Effector memory CD8-positive, alpha-beta T cell (primary cell): Measurements from ENCODE around the gene KRT27.
"Not testable (repeated sequence)": the region's sequence is repeated elsewhere in the genome, so short reads cannot be mapped to it uniquely, and the experiment has no call there.

ENCODE experiments used
- ATAC-seq: fragments of 150-1000 bp; cut with Tn5 transposase; replicated peaks from 2 replicates; pipeline ENCODE4 v1.10.0; 2021; ENCODE audit warnings: mild to moderate bottlenecking, moderate library complexity
- DNase-seq, 3 experiments: peaks; one replicate each; pipeline ENCODE4 v3.0.0; 2021
- H3K27ac Mint-ChIP-seq, 2 donors: one replicate each; pipeline ENCODE4 v1.8.0; 2022; ENCODE audit warnings: mild to moderate bottlenecking in 2 of 2, mixed read lengths in 2 of 2, moderate library complexity in 2 of 2
- H3K27me3 Mint-ChIP-seq, 2 donors: one replicate each; pipeline ENCODE4 v1.8.0; 2022; ENCODE audit warnings: mixed read lengths in 2 of 2
- H3K36me3 Mint-ChIP-seq: one replicate; pipeline ENCODE4 v1.8.0; 2022; ENCODE audit warnings: mild to moderate bottlenecking, moderate library complexity, mixed read lengths; ENCODE audit not compliant: insufficient read depth
- H3K4me1 Mint-ChIP-seq, 2 donors: one replicate each; pipeline ENCODE4 v1.8.0; 2022; ENCODE audit warnings: low read depth in 2 of 2, mixed read lengths in 2 of 2
- H3K4me3 Mint-ChIP-seq, 2 donors: one replicate each; pipeline ENCODE4 v1.8.0; 2022; ENCODE audit warnings: mild to moderate bottlenecking in 2 of 2, mixed read lengths in 2 of 2, moderate library complexity in 2 of 2
- H3K9me3 Mint-ChIP-seq, 2 donors: one replicate each; pipeline ENCODE4 v1.8.0; 2022; ENCODE audit warnings: mixed read lengths in 2 of 2

The KRT27 gene

DNA sequence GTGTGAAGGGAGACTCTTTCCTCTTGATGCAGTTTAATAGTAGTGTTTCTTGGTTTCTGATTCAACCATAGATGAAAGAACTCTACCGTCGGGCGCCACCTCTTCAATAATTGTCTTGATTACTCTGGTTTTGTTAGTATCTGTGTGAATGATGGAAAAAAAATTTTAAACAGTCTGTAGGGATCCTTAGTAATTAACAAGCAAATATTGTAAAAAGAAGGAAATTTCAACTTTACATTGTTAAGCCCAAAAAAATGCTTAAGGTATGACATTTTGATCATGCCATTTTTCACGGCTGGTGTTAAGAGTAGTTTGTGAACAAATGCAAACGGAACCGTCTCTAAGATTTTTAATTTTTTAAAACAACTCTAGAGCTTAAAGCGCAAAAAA, 36.0 kb upstream of the KRT27 start:
- Mint-ChIP-seq H3K4me3 (peak overlapping the region; percentile 84 to 94), H3K36me3 (peaks cover 17% of the 10 kb centered on the region), H3K9me3 (peaks cover 0 to 4% of the 10 kb centered on the region in 2 donors), H3K27ac (peak overlapping the region; percentile 90 to 96), H3K27me3 (peaks cover 14 to 20% of the 10 kb centered on the region in 2 donors), H3K4me1 (peaks cover 13 to 15% of the 10 kb centered on the region in 2 donors)
- DNase-seq (no peak), ATAC-seq (no peak)

DNA sequence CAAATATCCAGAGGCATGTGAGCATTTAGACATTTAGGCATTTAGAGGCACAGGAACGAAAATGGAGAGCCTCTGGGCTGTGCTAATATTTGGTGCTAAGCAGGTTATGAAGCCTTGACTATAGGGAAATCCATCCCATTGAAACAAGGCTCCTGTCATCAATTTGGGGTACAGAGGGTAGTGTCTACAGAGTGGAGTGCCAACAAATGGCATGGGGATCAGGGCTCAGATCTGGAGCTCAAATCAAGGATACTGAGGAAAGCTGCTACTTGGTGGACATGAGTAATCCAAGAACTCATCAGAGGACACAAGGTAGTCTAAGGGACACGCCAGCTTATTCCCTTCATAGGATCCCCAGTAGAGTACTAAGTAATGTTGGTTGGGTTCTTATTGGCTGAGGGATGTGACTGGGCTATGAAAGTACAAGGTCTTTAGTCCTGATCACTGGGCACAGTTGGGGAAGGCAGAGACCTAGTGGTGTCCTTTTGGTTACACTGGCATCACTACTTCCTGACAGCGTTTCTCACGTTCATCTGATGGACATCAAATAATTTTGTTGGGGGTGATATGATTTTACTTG, 34.8 kb upstream of the KRT27 start:
- Mint-ChIP-seq H3K4me3 (peak overlapping the region; percentile 34 to 94), H3K9me3 (peaks cover 0 to 4% of the 10 kb centered on the region in 2 donors), H3K36me3 (peaks cover 17% of the 10 kb centered on the region), H3K27ac (no peak overlapping the region), H3K27me3 (peaks cover 25 to 28% of the 10 kb centered on the region in 2 donors), H3K4me1 (peaks cover 13 to 15% of the 10 kb centered on the region in 2 donors)
- DNase-seq (no peak), ATAC-seq (no peak)

GRCh38 chr17:40816569-40816968, 34.2 kb upstream of the KRT27 start:
- peaks cover 31 to 32% of the 10 kb centered on the region in 2 donors for H3K27me3 Mint-ChIP-seq
- peaks cover 0 to 4% of the 10 kb centered on the region in 2 donors for H3K9me3 Mint-ChIP-seq
- DNase-seq (no peak), ATAC-seq (no peak)
- peak overlapping the region in 1 of 2 donors; percentile 94 for H3K4me3 Mint-ChIP-seq
- peaks cover 17% of the 10 kb centered on the region for H3K36me3 Mint-ChIP-seq
- H3K27ac Mint-ChIP-seq = no peak overlapping the region
- peaks cover 13 to 15% of the 10 kb centered on the region in 2 donors for H3K4me1 Mint-ChIP-seq

GRCh38 chr17:40815381-40815780, 33.0 kb upstream of the KRT27 start:
- Mint-ChIP-seq H3K4me1 (peaks cover 11 to 14% of the 10 kb centered on the region in 2 donors), H3K4me3 (no peak overlapping the region), H3K27ac (no peak overlapping the region), H3K9me3 (peaks cover 0 to 4% of the 10 kb centered on the region in 2 donors), H3K27me3 (peaks cover 40 to 44% of the 10 kb centered on the region in 2 donors), H3K36me3 (peaks cover 17% of the 10 kb centered on the region)
- no peak for ATAC-seq
- no peak for DNase-seq

- not testable (repeated sequence) for H3K4me1 Mint-ChIP-seq, H3K4me3 Mint-ChIP-seq, H3K9me3 Mint-ChIP-seq, ATAC-seq, H3K27ac Mint-ChIP-seq, DNase-seq
- peaks cover 47 to 51% of the 10 kb centered on the region in 2 donors for H3K27me3 Mint-ChIP-seq
- peaks cover 17% of the 10 kb centered on the region for H3K36me3 Mint-ChIP-seq
Observed at GRCh38 chr17:40814657-40815056, 32.3 kb upstream of the KRT27 start.

DNA sequence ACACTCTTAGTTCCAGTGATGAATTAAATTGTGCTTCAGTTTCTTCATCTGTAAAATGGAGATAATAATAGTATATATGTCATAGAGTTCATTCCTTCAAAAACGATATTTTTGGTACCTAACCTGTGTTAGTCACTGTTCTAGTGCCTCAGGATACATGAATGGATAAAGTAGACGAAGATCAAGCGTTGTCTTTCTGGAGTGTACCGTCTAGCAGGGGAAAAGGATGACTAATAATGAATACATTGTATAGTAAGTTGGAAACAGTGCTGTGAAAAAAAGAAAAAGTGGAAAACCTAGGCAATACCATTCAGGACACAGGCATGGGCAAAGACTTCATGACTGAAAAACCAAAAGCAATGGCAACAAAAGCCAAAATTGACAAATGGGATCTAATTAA, 31.5 kb upstream of the KRT27 start:
- peaks cover 0 to 4% of the 10 kb centered on the region in 2 donors for H3K9me3 Mint-ChIP-seq
- peaks cover 6% of the 10 kb centered on the region in 2 donors for H3K4me1 Mint-ChIP-seq
- peaks cover 17% of the 10 kb centered on the region for H3K36me3 Mint-ChIP-seq
- peaks cover 49 to 57% of the 10 kb centered on the region in 2 donors for H3K27me3 Mint-ChIP-seq
- no peak for DNase-seq
- no peak overlapping the region for H3K27ac Mint-ChIP-seq
- no peak for ATAC-seq
- H3K4me3 Mint-ChIP-seq = no peak overlapping the region

GRCh38 chr17:40812639-40813038, 30.3 kb upstream of the KRT27 start:
- ATAC-seq (no peak), DNase-seq (no peak)
- H3K27me3 Mint-ChIP-seq = peaks cover 61 to 68% of the 10 kb centered on the region in 2 donors
- peaks cover 8% of the 10 kb centered on the region for H3K36me3 Mint-ChIP-seq
- H3K27ac Mint-ChIP-seq = no peak overlapping the region
- H3K9me3 Mint-ChIP-seq = peaks cover 0 to 4% of the 10 kb centered on the region in 2 donors
- no peak overlapping the region for H3K4me3 Mint-ChIP-seq
- H3K4me1 Mint-ChIP-seq = peaks cover 0 to 2% of the 10 kb centered on the region in 2 donors

DNA sequence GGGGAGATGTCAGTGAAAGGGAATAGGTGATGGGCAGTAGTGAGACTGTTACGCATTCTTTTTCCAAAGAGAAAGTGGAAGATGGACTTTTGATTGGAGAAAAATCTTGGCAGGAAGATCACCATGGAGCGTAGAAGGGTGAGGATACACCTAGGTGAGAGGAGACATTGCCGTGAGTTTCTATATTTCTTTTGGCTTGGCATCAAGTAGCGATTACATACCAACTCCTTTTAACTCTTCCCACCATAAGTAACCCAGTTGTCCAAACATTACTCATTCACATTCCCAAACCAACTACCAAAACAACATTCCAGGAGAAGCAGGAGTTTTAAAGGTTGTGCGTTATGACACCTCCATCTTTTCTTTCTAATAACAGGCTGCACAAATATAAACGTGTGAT, 28.1 kb upstream of the KRT27 start:
- Mint-ChIP-seq H3K9me3 (peaks cover 0 to 3% of the 10 kb centered on the region in 2 donors), H3K36me3 (no peaks in the 10 kb centered on the region), H3K4me3 (no peak overlapping the region), H3K4me1 (no peaks in the 10 kb centered on the region), H3K27ac (no peak overlapping the region), H3K27me3 (peaks cover 80 to 90% of the 10 kb centered on the region in 2 donors)
- ATAC-seq (no peak), DNase-seq (no peak)

GRCh38 chr17:40809721-40810421, 27.5 kb upstream of the KRT27 start:
- peaks cover 0 to 3% of the 10 kb centered on the region in 2 donors for H3K9me3 Mint-ChIP-seq
- H3K27ac Mint-ChIP-seq = no peak overlapping the region
- DNase-seq (no peak), ATAC-seq (no peak)
- no peak overlapping the region for H3K4me3 Mint-ChIP-seq
- peaks cover 87 to 96% of the 10 kb centered on the region in 2 donors for H3K27me3 Mint-ChIP-seq
- no peaks in the 10 kb centered on the region for H3K36me3 Mint-ChIP-seq
- H3K4me1 Mint-ChIP-seq = no peaks in the 10 kb centered on the region

DNA sequence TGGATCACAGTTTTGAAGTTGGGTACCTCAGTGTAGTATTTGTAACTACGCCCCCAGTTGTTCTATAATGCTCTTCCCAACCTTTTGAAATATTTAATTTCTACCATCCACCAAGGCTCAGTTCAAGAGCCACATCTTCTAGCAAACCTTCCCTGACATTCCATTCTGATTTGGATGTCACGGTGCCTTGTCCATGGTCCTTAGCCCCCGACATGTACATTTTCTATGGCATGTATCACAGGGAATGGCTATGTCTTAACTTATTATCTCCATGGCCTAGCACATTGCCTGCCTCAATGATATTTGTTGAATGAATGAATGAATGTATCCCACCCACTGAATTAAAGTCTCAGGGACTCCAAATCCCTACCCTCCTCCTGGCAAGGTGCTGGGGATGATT, 23.8 kb upstream of the KRT27 start:
- Mint-ChIP-seq H3K4me1 (peaks cover 3% of the 10 kb centered on the region in 2 donors), H3K9me3 (no peaks in the 10 kb centered on the region), H3K27ac (no peak overlapping the region), H3K27me3 (peaks cover 60 to 70% of the 10 kb centered on the region in 2 donors), H3K4me3 (no peak overlapping the region), H3K36me3 (no peaks in the 10 kb centered on the region)
- no peak for DNase-seq
- no peak for ATAC-seq

- peaks cover 3% of the 10 kb centered on the region in 2 donors for H3K4me1 Mint-ChIP-seq
- peaks cover 48 to 50% of the 10 kb centered on the region in 2 donors for H3K27me3 Mint-ChIP-seq
- no peak overlapping the region for H3K4me3 Mint-ChIP-seq
- H3K9me3 Mint-ChIP-seq = no peaks in the 10 kb centered on the region
- H3K36me3 Mint-ChIP-seq = no peaks in the 10 kb centered on the region
- DNase-seq (peak; percentile 66 to 72 (median 67)), ATAC-seq (peak; percentile 89)
- no peak overlapping the region for H3K27ac Mint-ChIP-seq
Observed at GRCh38 chr17:40803617-40804082, 21.3 kb upstream of the KRT27 start.

DNA sequence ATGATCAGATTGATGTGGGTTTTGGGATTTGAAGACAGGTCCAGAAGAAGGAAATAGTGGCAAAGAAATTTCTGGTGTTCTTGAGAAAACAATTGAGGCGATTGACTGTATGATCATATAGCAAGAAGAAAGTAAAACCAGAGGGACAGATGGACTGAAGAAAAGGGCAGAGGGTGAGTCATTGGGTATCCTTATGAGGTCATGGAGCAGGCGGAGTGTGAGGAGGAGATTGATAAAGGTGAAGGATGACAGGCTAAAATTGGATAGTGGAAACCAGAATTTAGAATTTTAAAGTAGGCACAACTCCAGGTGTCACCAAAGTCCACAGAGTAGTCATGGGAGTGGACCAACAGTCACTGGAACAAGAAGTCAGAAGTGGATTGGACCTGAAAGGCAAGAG, 18.8 kb upstream of the KRT27 start:
- Mint-ChIP-seq H3K4me3 (no peak overlapping the region), H3K27me3 (peaks cover 34 to 37% of the 10 kb centered on the region in 2 donors), H3K27ac (no peak overlapping the region), H3K9me3 (no peaks in the 10 kb centered on the region), H3K4me1 (peaks cover 3% of the 10 kb centered on the region in 2 donors), H3K36me3 (no peaks in the 10 kb centered on the region)
- no peak for ATAC-seq
- DNase-seq = no peak

DNA sequence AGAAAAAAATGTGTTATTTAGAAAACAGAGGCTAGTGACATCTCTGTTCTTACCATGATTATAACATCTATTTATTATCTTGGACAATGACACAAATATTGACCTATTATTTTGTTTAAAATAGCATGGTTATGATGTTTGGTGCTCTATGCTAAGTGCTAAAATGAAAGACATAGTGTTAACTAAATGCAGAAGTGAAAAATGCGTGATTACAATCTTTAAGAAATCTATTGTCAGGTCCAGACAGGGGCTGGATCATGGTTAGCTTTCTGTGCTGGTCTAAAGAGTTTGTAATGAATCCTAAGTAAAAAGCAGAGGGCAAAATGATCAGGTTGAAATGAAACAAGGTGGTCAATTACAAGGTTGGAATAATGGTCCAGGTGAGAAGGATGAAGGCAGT, 18.0 kb upstream of the KRT27 start:
- ATAC-seq = no peak
- Mint-ChIP-seq H3K4me1 (peaks cover 3% of the 10 kb centered on the region in 2 donors), H3K27me3 (peaks cover 34 to 37% of the 10 kb centered on the region in 2 donors)

GRCh38 chr17:40799859-40800258, 17.5 kb upstream of the KRT27 start, which contains the start of gene KRT28:
Gene KRT28, minus strand, starts transcription at chr17:40799959. Its CDS starts 66 bp downstream, at chr17:40799893.
- Mint-ChIP-seq H3K36me3 (no peaks in the 10 kb centered on the region), H3K4me1 (peaks cover 3% of the 10 kb centered on the region in 2 donors), H3K27ac (no peak within 1 kb of the TSS), H3K4me3 (no peak within 1 kb of the TSS), H3K9me3 (no peaks in the 10 kb centered on the region), H3K27me3 (peaks cover 33 to 37% of the 10 kb centered on the region in 2 donors)
- no peak for ATAC-seq
- no peak for DNase-seq

More for the DNA sequence above, 18.0 kb upstream of the KRT27 start:
- DNase-seq = no peak
- Mint-ChIP-seq H3K27ac (no peak overlapping the region), H3K4me3 (no peak overlapping the region), H3K9me3 (no peaks in the 10 kb centered on the region), H3K36me3 (no peaks in the 10 kb centered on the region)
